Measurements from ENCODE around the gene BLCAP. TPM values are rescaled to one million over a fixed set of nuclear protein-coding genes. Genes with fewer than 3 reads are reported as not detected.

BLCAP gene
- total RNA-seq, 1 donor from 2014 or later: 36.3 TPM

DNA sequence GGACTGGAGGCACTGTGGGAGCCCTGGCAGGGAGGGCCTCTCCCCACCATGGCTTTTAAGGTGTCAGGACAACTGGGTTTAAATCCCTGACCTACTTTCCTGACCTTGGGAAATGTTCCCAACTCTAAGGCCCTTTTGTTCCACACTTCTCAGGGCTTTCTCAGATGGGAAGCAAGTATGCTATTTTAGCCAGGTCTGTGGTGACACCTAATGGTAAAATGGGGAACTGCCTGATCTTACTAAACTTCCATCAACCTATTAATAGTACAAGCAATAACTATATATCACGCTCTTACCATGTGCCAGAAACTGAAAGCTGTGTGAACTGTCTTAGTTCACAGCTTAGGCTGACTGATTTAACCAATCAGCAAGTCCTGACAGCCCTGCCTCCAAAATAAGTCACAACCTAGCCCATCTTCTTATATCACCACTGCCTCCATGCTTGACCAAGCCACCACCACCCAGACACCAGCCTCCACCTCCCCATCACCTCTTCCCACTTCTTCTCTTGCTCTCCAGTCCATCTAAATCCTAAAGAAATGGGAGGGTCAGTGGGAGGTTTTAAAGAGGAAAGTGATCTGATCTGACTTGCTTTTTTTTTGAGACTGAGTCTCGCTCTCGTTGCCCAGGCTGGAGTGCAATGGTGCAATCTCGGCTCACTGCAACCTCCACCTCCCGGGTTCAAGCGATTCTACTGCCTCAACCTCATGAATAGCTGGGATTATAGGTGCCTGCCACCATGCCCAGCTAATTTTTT, 6.9 kb upstream of the BLCAP start:
- Histone ChIP-seq H3K4me3 (ENCODE audit: low read depth, low read length) (no peak overlapping the region), H3K27me3 (ENCODE audit: control insufficient read depth, insufficient read depth, low read length) (no peaks in the 10 kb centered on the region), H3K36me3 (ENCODE audit: control insufficient read depth, insufficient read depth, low read length) (no peaks in the 10 kb centered on the region)
- TF ChIP-seq, protein P1, sequence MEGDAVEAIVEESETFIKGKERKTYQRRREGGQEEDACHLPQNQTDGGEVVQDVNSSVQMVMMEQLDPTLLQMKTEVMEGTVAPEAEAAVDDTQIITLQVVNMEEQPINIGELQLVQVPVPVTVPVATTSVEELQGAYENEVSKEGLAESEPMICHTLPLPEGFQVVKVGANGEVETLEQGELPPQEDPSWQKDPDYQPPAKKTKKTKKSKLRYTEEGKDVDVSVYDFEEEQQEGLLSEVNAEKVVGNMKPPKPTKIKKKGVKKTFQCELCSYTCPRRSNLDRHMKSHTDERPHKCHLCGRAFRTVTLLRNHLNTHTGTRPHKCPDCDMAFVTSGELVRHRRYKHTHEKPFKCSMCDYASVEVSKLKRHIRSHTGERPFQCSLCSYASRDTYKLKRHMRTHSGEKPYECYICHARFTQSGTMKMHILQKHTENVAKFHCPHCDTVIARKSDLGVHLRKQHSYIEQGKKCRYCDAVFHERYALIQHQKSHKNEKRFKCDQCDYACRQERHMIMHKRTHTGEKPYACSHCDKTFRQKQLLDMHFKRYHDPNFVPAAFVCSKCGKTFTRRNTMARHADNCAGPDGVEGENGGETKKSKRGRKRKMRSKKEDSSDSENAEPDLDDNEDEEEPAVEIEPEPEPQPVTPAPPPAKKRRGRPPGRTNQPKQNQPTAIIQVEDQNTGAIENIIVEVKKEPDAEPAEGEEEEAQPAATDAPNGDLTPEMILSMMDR (IDR thresholded peaks at IDR 0.05; ENCODE audit: insufficient read depth, low read length, poor library complexity, severe bottlenecking): peak; percentile 70
- no peak for DNase-seq (ENCODE audit: low read depth)

DNA sequence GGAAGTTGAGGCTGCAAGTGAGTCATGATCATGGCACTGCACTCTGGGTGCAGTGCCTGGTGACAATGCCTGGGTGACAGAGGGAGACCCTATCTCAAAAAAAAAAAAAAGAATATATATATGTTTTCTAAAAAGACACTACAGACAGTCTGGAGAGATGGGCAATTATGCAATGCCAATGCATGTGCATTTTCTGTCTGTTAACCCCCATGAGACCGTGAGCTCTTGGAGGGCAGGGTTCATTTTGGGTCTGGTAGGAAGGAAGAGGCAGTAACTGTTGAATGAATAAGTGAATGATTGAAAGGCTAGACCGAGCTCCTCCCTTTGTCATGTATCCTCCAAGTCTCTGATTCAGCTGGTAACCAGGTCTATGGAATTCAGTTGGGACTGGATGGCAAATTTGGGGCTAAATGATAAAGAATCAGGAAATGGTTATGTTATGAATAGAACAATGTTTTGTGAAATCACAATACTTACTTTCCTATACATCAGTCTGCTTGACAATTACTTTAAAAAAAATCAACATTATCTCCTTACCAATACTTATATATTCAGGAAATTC, 5.6 kb upstream of the BLCAP start:
- no peaks in the 10 kb centered on the region for H3K36me3 ChIP-seq (ENCODE audit: control insufficient read depth, insufficient read depth, low read length)
- TF ChIP-seq, protein P1 (IDR thresholded peaks at IDR 0.05; ENCODE audit: insufficient read depth, low read length, poor library complexity, severe bottlenecking): no peak
- H3K27me3 ChIP-seq (ENCODE audit: control insufficient read depth, insufficient read depth, low read length): no peaks in the 10 kb centered on the region
- no peak overlapping the region for H3K4me3 ChIP-seq (ENCODE audit: low read depth, low read length)
- DNase-seq (ENCODE audit: low read depth): no peak

DNA sequence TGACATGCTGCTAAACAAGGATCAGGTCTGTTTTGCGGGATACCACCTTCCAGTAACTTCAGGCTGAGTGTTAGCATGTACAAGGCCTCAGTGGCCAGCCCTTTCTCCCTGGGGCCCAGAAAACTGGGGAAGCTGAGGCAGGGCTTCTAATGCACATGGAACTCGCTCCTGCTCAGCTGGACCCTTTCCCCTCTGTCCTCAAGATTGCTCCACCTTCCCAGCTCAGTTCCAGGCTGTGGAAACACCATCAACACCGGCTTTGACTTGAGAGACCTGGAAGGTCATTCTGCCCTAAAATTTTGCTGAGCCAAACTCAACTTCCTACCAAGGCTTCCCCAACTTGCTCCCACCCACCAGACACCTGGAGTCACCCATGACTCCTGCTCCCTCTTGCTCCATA, 4.2 kb upstream of the BLCAP start:
- Histone ChIP-seq H3K4me3 (ENCODE audit: low read depth, low read length) (no peak overlapping the region), H3K36me3 (ENCODE audit: control insufficient read depth, insufficient read depth, low read length) (no peaks in the 10 kb centered on the region), H3K27me3 (ENCODE audit: control insufficient read depth, insufficient read depth, low read length) (no peaks in the 10 kb centered on the region)
- TF ChIP-seq, protein P1 (IDR thresholded peaks at IDR 0.05; ENCODE audit: insufficient read depth, low read length, poor library complexity, severe bottlenecking): no peak
- DNase-seq (ENCODE audit: low read depth): no peak

DNA sequence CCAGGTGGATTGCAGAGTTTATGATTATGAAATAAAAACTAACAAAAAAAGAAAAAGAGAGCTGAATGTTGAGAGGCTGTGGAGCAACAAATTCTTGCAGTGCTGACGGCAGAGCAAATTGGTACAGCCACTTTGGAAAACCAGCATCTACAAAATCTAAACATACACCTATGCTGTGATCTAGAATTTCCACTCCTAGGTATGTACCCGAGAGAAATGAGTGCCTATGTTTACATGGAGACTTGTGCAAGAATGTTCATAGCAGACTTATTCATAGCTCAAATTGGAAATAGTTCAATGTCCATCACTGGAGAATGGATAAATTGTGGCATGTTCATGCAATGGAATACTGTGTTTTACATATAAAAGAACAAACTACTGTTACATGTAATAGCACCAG, 3.0 kb upstream of the BLCAP start:
- Histone ChIP-seq H3K36me3 (ENCODE audit: control insufficient read depth, insufficient read depth, low read length) (no peaks in the 10 kb centered on the region), H3K4me3 (ENCODE audit: low read depth, low read length) (no peak overlapping the region), H3K27me3 (ENCODE audit: control insufficient read depth, insufficient read depth, low read length) (no peaks in the 10 kb centered on the region)
- TF ChIP-seq, protein P1 (IDR thresholded peaks at IDR 0.05; ENCODE audit: insufficient read depth, low read length, poor library complexity, severe bottlenecking): no peak
- no peak for DNase-seq (ENCODE audit: low read depth)

DNA sequence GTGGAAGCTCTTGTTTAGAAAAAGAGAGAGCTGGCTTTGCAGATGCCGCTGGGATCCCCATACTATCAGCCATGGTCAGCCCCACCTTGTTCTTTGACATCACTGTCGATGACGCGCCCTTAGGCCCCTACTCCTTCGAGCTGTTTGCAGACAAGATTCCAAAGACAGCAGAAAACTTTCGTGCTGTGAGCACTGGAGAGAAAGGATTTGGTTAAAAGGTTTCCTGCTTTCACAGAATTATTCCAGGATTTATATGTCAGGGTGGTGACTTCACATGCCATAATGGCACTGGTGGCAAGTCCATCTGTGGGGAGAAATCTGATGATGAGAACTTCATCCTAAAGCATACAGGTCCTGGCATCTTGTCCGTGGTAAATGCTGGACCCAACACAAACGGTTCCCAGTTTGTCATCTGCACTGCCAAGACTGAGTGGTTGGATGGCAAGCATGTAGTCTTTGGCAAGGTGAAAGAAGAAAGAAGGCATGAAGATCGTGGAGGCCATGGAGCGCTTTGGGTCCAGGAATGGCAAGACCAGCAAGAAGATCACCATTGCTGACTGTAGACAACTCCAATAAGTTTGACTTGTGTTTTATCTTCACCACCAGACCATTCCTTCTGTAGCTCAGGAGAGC, 2.4 kb upstream of the BLCAP start:
- Histone ChIP-seq H3K4me3 (ENCODE audit: low read depth, low read length) (no peak overlapping the region), H3K27me3 (ENCODE audit: control insufficient read depth, insufficient read depth, low read length) (no peaks in the 10 kb centered on the region), H3K36me3 (ENCODE audit: control insufficient read depth, insufficient read depth, low read length) (no peaks in the 10 kb centered on the region)
- DNase-seq (ENCODE audit: low read depth): no peak
- TF ChIP-seq, protein P1 (IDR thresholded peaks at IDR 0.05; ENCODE audit: insufficient read depth, low read length, poor library complexity, severe bottlenecking): no peak
